ENCODE measurements around the gene PGM3.

DNA sequence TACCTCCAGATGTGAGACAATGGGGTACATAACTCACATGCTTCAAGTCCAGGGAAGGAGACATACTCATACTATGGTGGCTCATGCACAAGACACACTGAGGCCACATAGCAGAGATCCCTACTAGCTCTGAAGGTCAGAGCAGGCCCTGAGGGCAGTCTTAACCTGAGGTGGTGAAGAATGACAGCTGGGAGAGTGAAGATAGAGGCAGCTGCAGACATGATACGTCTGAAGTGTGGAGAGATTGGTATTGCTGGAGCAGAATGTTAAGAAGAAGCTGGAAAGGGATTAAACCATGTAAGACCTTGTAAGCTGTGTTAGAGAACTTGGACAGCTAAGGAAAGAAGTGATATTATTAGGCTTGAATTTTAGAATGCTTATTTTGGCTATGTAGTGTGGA, 32.9 kb downstream of the PGM3 start:
- TF ChIP-seq, protein P1, sequence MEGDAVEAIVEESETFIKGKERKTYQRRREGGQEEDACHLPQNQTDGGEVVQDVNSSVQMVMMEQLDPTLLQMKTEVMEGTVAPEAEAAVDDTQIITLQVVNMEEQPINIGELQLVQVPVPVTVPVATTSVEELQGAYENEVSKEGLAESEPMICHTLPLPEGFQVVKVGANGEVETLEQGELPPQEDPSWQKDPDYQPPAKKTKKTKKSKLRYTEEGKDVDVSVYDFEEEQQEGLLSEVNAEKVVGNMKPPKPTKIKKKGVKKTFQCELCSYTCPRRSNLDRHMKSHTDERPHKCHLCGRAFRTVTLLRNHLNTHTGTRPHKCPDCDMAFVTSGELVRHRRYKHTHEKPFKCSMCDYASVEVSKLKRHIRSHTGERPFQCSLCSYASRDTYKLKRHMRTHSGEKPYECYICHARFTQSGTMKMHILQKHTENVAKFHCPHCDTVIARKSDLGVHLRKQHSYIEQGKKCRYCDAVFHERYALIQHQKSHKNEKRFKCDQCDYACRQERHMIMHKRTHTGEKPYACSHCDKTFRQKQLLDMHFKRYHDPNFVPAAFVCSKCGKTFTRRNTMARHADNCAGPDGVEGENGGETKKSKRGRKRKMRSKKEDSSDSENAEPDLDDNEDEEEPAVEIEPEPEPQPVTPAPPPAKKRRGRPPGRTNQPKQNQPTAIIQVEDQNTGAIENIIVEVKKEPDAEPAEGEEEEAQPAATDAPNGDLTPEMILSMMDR (IDR thresholded peaks at IDR 0.05): no peak
- no peak for TF ChIP-seq EZH2 (IDR thresholded peaks at IDR 0.05; ENCODE audit: borderline replicate concordance, insufficient read depth, low read depth, low read length, poor library complexity, severe bottlenecking)
